Caco-2 (cell line): ENCODE data around the gene QDPR. TPM values are rescaled to one million over a fixed set of nuclear protein-coding genes. Genes with fewer than 3 reads are reported as not detected.

Source experiments
- BruUV-seq: library from RNA; stranded (reverse); fragments of 400-500 nt; replicated peaks from 2 replicates; lab custom pipeline; 2021; lab: Mats Ljungman, UMichigan
- CTCF ChIA-PET: fragments of 300-600 bp; sonication (Branson Sonifier 250); formaldehyde crosslinking; loops from one replicate; lab custom pipeline; 2022; ENCODE audit warnings: antibody characterized with exemption; lab: Charles Lee
- POLR2A ChIA-PET: fragments of 300-600 bp; sonication (Branson Sonifier 250); formaldehyde crosslinking; loops from one replicate; lab custom pipeline; 2022; ENCODE audit warnings: antibody characterized with exemption; lab: Charles Lee
- DNase-seq, 2 experiments: peaks; one replicate each; pipeline versions ENCODE4 v3.0.0 to v3.0.0-alpha.2; 2020 to 2022
- H3K27me3 ChIP-seq: replicated peaks from 2 replicates; pipeline ENCODE4 v1.6.0; 2011; ENCODE audit warnings: low read length; ENCODE audit not compliant: control insufficient read depth, insufficient read depth
- H3K36me3 ChIP-seq: 2 replicates; pipeline ENCODE4 v1.5.1; 2011; ENCODE audit warnings: low read length; ENCODE audit not compliant: control insufficient read depth, insufficient read depth
- H3K4me1 ChIP-seq: fragments of 250-450 bp; sonication (Bioruptor Pico); 2 replicates; pipeline ENCODE4 v1.5.1; 2020; ENCODE audit warnings: mild to moderate bottlenecking
- H3K4me3 ChIP-seq: 2 replicates; pipeline ENCODE4 v1.5.1; 2011; ENCODE audit warnings: low read depth, mild to moderate bottlenecking, control low read depth, low read length
- H3K9me3 ChIP-seq: fragments of 250-450 bp; sonication (Bioruptor Pico); 2 replicates; pipeline ENCODE4 v1.5.1; 2020; ENCODE audit warnings: mild to moderate bottlenecking, moderate library complexity
- H3K27ac Mint-ChIP-seq: one replicate; pipeline ENCODE4 v1.8.0; 2022; ENCODE audit warnings: mixed read lengths; ENCODE audit not compliant: unreplicated experiment
- H3K27me3 Mint-ChIP-seq: one replicate; pipeline ENCODE4 v1.8.0; 2022; ENCODE audit warnings: mixed read lengths; ENCODE audit not compliant: insufficient read depth, unreplicated experiment
- H3K36me3 Mint-ChIP-seq: one replicate; pipeline ENCODE4 v1.8.0; 2022; ENCODE audit warnings: mild to moderate bottlenecking, mixed read lengths; ENCODE audit not compliant: insufficient read depth, unreplicated experiment
- H3K4me1 Mint-ChIP-seq: one replicate; pipeline ENCODE4 v1.8.0; 2022; ENCODE audit warnings: low read depth, mixed read lengths; ENCODE audit not compliant: unreplicated experiment
- H3K4me3 Mint-ChIP-seq: one replicate; pipeline ENCODE4 v1.8.0; 2022; ENCODE audit warnings: mild to moderate bottlenecking, moderate library complexity, mixed read lengths; ENCODE audit not compliant: unreplicated experiment
- H3K9me3 Mint-ChIP-seq: one replicate; pipeline ENCODE4 v1.8.0; 2022; ENCODE audit warnings: mixed read lengths; ENCODE audit not compliant: unreplicated experiment
- intact Hi-C: fragments of 100-400 bp; cut with micrococcal nuclease; formaldehyde crosslinking; loops from one replicate; pipeline ENCODE4 v1.10.0; 2022; ENCODE audit not compliant: unreplicated experiment
- total RNA-seq: library from RNA; stranded (reverse); gene quantifications from 2 replicates; pipeline ENCODE4 v1.2.3, GENCODE V29; 2022
- TF ChIP-seq, protein P1 (sequence below), 2 experiments: fragments of 200-600 bp in 1 of 2; IDR thresholded peaks; 1 replicate in 1 of 2; 2 replicates in 1 of 2; pipeline versions ENCODE4 v1.5.1 to v1.8.0; 2011 to 2022; ENCODE audit warnings: antibody characterized with exemption in 1 of 2, control low read depth in 1 of 2, inconsistent platforms in 1 of 2, low read depth in 1 of 2, low read length in 1 of 2, mild to moderate bottlenecking in 1 of 2, moderate library complexity in 1 of 2; ENCODE audit not compliant: insufficient read depth in 1 of 2, severe bottlenecking in 1 of 2, unreplicated experiment in 1 of 2

QDPR gene
- total RNA-seq, 1 experiment from 2014 or later = 47.3 TPM

DNA sequence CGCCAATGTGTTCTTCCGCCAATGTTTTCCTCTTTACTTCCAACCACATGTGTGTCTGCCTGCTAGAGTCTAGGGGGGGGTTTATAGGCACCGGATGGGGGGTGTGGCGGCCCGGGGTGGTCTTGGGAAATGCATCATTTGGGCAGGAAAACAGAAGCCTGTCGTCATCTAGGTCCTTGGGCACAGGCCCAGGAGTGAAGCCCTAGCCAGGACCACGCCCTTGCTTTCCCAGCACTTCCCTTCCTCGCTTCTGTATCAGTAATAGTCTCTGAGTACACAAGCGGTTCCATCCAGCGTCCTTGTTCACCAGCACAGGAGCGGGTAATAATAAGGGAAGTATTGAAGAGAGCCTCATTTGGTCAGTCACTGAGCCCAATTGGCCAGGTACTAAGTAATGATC is 74.5 kb downstream of the QDPR start:
- intact Hi-C loops = no loop called here
- no peaks in the 10 kb centered on the region for H3K4me1 ChIP-seq
- no peaks in the 10 kb centered on the region for H3K27me3 ChIP-seq
- no peak overlapping the region for H3K4me3 Mint-ChIP-seq
- H3K27ac Mint-ChIP-seq = no peak overlapping the region
- H3K4me3 ChIP-seq = no peak overlapping the region
- no peaks in the 10 kb centered on the region for H3K9me3 Mint-ChIP-seq
- CTCF ChIA-PET = interaction anchor here (0.8 kb wide), 1 partner anchor 520 kb away, joined by 3 read pairs; no protein-coding TSS in a partner anchor
- H3K9me3 ChIP-seq = no peaks in the 10 kb centered on the region
- no TSS peak for BruUV-seq
- TF ChIP-seq, protein P1, sequence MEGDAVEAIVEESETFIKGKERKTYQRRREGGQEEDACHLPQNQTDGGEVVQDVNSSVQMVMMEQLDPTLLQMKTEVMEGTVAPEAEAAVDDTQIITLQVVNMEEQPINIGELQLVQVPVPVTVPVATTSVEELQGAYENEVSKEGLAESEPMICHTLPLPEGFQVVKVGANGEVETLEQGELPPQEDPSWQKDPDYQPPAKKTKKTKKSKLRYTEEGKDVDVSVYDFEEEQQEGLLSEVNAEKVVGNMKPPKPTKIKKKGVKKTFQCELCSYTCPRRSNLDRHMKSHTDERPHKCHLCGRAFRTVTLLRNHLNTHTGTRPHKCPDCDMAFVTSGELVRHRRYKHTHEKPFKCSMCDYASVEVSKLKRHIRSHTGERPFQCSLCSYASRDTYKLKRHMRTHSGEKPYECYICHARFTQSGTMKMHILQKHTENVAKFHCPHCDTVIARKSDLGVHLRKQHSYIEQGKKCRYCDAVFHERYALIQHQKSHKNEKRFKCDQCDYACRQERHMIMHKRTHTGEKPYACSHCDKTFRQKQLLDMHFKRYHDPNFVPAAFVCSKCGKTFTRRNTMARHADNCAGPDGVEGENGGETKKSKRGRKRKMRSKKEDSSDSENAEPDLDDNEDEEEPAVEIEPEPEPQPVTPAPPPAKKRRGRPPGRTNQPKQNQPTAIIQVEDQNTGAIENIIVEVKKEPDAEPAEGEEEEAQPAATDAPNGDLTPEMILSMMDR (IDR thresholded peaks at IDR 0.05; ENCODE audit: insufficient read depth in 1 of 2, low read depth in 1 of 2, low read length in 1 of 2, severe bottlenecking in 1 of 2, unreplicated experiment in 1 of 2) = no peak
- peaks cover 4% of the 10 kb centered on the region for H3K27me3 Mint-ChIP-seq
- POLR2A ChIA-PET = no interaction called here
- H3K4me1 Mint-ChIP-seq = no peaks in the 10 kb centered on the region
- DNase-seq = no peak
- no peaks in the 10 kb centered on the region for H3K36me3 Mint-ChIP-seq
- H3K36me3 ChIP-seq = no peaks in the 10 kb centered on the region

DNA sequence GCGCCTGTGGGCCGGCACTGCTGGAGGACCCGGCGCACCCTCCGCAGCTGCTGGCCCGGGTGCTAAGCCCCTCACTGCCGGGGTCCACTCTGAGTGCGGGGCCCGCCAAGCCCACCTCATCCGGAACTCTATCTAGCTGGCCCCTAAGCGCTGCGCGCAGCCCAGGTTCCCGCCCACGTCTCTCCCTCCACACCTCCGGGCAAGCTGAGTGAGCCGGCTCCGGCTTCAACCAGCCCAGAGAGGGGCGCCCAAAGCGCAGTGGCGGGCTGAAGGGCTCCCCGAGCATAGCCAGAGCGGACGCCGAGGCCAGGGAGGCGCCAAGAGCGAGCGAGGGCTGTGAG is 75.2 kb downstream of the QDPR start:
- ChIA-PET POLR2A (no interaction called here), CTCF (interaction anchor here (0.6 to 0.8 kb wide), 2 partner anchors 520 to 527 kb away, joined by 3 to 4 read pairs; no protein-coding TSS in a partner anchor)
- TF ChIP-seq, protein P1 (IDR thresholded peaks at IDR 0.05; ENCODE audit: insufficient read depth in 1 of 2, low read depth in 1 of 2, low read length in 1 of 2, severe bottlenecking in 1 of 2, unreplicated experiment in 1 of 2) = no peak
- intact Hi-C loops = no loop called here
- no peak overlapping the region for H3K27ac Mint-ChIP-seq
- Histone ChIP-seq H3K4me3 (no peak overlapping the region), H3K4me1 (no peaks in the 10 kb centered on the region), H3K9me3 (no peaks in the 10 kb centered on the region), H3K36me3 (no peaks in the 10 kb centered on the region), H3K27me3 (no peaks in the 10 kb centered on the region)
- H3K36me3 Mint-ChIP-seq = no peaks in the 10 kb centered on the region
- H3K4me3 Mint-ChIP-seq = no peak overlapping the region
- DNase-seq = no peak
- BruUV-seq = no TSS peak
- H3K4me1 Mint-ChIP-seq = no peaks in the 10 kb centered on the region
- no peaks in the 10 kb centered on the region for H3K9me3 Mint-ChIP-seq
- peaks cover 4% of the 10 kb centered on the region for H3K27me3 Mint-ChIP-seq

Other genes starting within 250 kb of the QDPR start
- not detected in 2 replicates for gene CLRN2, start 3.1 kb upstream of the QDPR start, total RNA-seq
- 62.7 and 65.4 TPM in 2 replicates for gene LAP3, start 65.1 kb upstream of the QDPR start, total RNA-seq
- 60.5 and 68.0 TPM in 2 replicates for gene MED28, start 102.6 kb upstream of the QDPR start, total RNA-seq